Calu3 (cell line): Measurements from ENCODE around the gene S100A14. TPM values are rescaled to one million over a fixed set of nuclear protein-coding genes. Genes with fewer than 3 reads are reported as not detected.
A peak's percentile ranks its signal among the peaks of the same experiment; 100 is the strongest.

ENCODE experiments used
- BruUV-seq: library from RNA; stranded (reverse); fragments of 400-500 nt; replicated peaks from 2 replicates; lab custom pipeline; 2021; lab: Mats Ljungman, UMichigan
- CTCF ChIA-PET: fragments of 300-600 bp; sonication (Branson Sonifier 250); formaldehyde crosslinking; loops from one replicate; lab custom pipeline; 2022; ENCODE audit warnings: antibody characterized with exemption; lab: Charles Lee
- DNase-seq: peaks from one replicate; pipeline ENCODE4 v3.0.0; 2022
- H3K27ac Mint-ChIP-seq: one replicate; pipeline ENCODE4 v1.8.0; 2022; ENCODE audit warnings: mixed read lengths; ENCODE audit not compliant: unreplicated experiment
- H3K27me3 Mint-ChIP-seq: one replicate; pipeline ENCODE4 v1.8.0; 2022; ENCODE audit warnings: mixed read lengths; ENCODE audit not compliant: unreplicated experiment
- H3K36me3 Mint-ChIP-seq: one replicate; pipeline ENCODE4 v1.8.0; 2022; ENCODE audit warnings: mild to moderate bottlenecking, moderate library complexity, mixed read lengths; ENCODE audit not compliant: insufficient read depth, unreplicated experiment
- H3K4me1 Mint-ChIP-seq: one replicate; pipeline ENCODE4 v1.8.0; 2022; ENCODE audit warnings: mild to moderate bottlenecking, low read depth, mixed read lengths; ENCODE audit not compliant: unreplicated experiment
- H3K4me3 Mint-ChIP-seq: one replicate; pipeline ENCODE4 v1.8.0; 2022; ENCODE audit warnings: mild to moderate bottlenecking, low read depth, moderate library complexity, mixed read lengths; ENCODE audit not compliant: unreplicated experiment
- H3K9me3 Mint-ChIP-seq: one replicate; pipeline ENCODE4 v1.8.0; 2022; ENCODE audit warnings: low read depth, mixed read lengths; ENCODE audit not compliant: unreplicated experiment
- intact Hi-C: fragments of 100-400 bp; cut with micrococcal nuclease; formaldehyde crosslinking; loops from one replicate; pipeline ENCODE4 v1.10.0; 2022; ENCODE audit not compliant: unreplicated experiment
- total RNA-seq: library from RNA; stranded (reverse); gene quantifications from 2 replicates; pipeline ENCODE4 v1.2.3, GENCODE V29; 2022
- TF ChIP-seq, protein P1 (sequence below): fragments of 200-600 bp; IDR thresholded peaks from one replicate; pipeline ENCODE4 v1.8.0; 2022; ENCODE audit warnings: antibody characterized with exemption; ENCODE audit not compliant: unreplicated experiment

The S100A14 gene
- total RNA-seq, 1 experiment from 2014 or later: 74.6 TPM

DNA sequence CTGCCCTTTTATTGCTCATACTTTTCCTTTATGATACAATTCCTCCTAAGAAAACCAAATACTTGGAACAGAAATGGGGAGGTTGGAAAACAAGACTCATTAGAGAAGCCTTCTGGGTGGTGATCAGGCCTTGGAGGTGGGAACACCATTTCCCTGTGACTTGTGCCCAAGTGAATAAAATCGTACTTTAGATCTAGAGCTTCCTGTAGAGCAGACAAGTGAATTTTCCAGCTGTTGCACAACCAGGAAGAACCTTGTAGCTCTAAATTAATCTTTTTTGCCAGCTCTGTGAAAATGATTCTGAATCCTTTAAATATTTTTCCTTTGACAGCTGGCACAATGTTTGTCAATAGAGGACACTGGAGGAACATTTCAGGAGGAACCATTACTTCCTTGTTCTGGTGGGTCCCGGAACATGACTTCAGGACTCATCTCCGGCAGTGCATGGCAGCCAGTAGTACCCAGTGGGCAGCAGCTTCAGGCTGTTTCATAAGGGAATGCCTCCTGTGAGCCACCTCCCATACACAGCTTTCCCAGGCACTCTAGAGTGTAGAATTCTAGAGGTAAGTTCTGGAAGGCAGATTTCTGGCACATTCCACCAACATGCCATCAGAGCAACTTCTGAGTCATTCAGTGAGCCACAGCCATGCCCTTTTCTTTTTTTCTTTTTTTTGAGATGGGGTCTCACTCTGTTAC is 36.8 kb upstream of the S100A14 start:
- peaks cover 21% of the 10 kb centered on the region for H3K36me3 Mint-ChIP-seq
- no peaks in the 10 kb centered on the region for H3K27me3 Mint-ChIP-seq
- BruUV-seq: no TSS peak
- no peak for DNase-seq
- no peak overlapping the region for H3K27ac Mint-ChIP-seq
- intact Hi-C loops: no loop called here
- peaks cover 7% of the 10 kb centered on the region for H3K4me1 Mint-ChIP-seq
- H3K9me3 Mint-ChIP-seq: no peaks in the 10 kb centered on the region
- H3K4me3 Mint-ChIP-seq: no peak overlapping the region
- TF ChIP-seq, protein P1, sequence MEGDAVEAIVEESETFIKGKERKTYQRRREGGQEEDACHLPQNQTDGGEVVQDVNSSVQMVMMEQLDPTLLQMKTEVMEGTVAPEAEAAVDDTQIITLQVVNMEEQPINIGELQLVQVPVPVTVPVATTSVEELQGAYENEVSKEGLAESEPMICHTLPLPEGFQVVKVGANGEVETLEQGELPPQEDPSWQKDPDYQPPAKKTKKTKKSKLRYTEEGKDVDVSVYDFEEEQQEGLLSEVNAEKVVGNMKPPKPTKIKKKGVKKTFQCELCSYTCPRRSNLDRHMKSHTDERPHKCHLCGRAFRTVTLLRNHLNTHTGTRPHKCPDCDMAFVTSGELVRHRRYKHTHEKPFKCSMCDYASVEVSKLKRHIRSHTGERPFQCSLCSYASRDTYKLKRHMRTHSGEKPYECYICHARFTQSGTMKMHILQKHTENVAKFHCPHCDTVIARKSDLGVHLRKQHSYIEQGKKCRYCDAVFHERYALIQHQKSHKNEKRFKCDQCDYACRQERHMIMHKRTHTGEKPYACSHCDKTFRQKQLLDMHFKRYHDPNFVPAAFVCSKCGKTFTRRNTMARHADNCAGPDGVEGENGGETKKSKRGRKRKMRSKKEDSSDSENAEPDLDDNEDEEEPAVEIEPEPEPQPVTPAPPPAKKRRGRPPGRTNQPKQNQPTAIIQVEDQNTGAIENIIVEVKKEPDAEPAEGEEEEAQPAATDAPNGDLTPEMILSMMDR: no peak
- CTCF ChIA-PET: interaction anchor here (1.1 to 1.6 kb wide), 5 partner anchors 9 to 26 kb away, joined by 3 to 7 read pairs (median 4); partner anchors contain the start of genes CHTOP and S100A13

DNA sequence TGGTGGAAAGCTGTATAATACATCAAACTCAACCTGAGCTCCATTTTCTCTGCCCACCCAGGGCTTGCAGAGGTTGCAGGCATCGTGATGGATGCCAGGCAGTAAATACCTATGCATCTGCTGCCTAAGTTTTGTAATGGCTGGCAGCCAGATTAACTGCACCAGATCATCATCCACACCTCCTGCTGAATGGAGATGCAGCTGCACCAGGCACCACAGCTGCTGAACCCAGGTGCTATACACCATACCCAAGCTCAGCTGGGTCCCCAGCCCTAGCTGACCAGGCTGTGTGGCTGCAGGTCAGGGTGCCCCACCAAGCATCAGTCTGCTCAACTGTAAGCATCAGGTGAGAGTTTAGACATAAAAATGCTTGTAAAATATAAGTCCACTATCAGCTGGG is 35.6 kb upstream of the S100A14 start:
- intact Hi-C loops: no loop called here
- peaks cover 7% of the 10 kb centered on the region for H3K4me1 Mint-ChIP-seq
- TF ChIP-seq, protein P1: no peak
- no peaks in the 10 kb centered on the region for H3K9me3 Mint-ChIP-seq
- CTCF ChIA-PET: interaction anchor here (1.1 to 1.6 kb wide), 3 partner anchors 9 to 18 kb away, joined by 4 to 5 read pairs (median 4); partner anchors contain the start of gene CHTOP
- H3K27me3 Mint-ChIP-seq: no peaks in the 10 kb centered on the region
- H3K27ac Mint-ChIP-seq: no peak overlapping the region
- peaks cover 31% of the 10 kb centered on the region for H3K36me3 Mint-ChIP-seq
- BruUV-seq: no TSS peak
- DNase-seq: no peak
- H3K4me3 Mint-ChIP-seq: no peak overlapping the region

DNA sequence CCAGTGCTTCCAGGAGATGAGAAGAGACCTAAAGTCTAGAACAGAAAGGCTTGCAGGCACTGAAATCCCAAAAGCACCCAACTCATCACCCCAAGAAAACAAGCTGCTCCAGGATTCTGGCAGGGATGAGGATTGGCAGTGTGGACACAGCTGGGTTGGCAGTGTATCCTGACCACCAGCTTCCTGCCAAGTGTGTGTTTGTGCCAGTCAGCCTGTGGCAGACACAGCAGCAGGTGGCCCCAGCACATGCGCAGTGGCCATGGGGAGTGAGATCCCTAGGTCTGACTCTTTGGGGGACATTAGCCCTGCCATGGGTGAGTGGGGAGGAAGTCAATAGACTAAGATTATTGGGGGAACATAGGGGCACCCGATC is 33.7 kb upstream of the S100A14 start:
- peaks cover 49% of the 10 kb centered on the region for H3K36me3 Mint-ChIP-seq
- H3K9me3 Mint-ChIP-seq: no peaks in the 10 kb centered on the region
- no peaks in the 10 kb centered on the region for H3K27me3 Mint-ChIP-seq
- TF ChIP-seq, protein P1: no peak
- intact Hi-C loops: no loop called here
- DNase-seq: no peak
- CTCF ChIA-PET: no interaction called here
- peak overlapping the region; percentile 44 for H3K27ac Mint-ChIP-seq
- BruUV-seq: no TSS peak
- no peak overlapping the region for H3K4me3 Mint-ChIP-seq
- peaks cover 7% of the 10 kb centered on the region for H3K4me1 Mint-ChIP-seq

DNA sequence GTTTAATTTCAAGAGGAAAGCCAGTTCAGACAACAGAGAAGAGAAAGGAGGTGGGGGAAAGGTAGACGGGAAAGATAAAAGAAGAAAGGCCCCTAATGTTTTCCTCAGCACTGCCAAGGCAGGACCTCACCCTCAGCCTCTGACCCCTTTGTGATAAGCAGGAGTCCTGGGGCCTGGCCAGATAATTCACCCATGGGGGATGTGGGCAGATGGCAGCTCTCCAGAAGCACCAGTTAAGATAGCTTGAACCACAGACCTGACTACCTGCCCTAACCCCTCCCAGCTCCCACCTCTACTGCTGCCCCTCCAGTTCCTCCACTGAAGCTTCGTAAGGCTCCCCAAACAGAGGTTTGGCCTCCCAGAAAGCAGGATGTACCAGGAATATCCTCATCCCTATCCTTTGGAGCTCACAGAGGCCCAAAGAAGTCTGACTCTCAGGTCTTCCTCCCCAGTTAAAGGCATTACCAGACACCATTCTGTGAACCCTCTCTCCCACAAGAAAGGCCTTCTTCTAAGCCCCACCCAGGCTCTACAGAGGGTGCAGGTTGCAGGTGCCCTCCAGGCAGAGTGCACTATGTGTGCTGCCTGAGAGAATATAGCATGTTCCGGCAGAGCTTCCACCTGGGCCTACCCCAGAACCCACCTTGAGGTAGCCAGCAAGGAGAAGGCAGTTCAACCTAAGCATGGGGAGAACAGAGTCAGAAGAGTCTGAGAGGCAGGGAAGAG is 33.2 kb upstream of the S100A14 start:
- TF ChIP-seq, protein P1: no peak
- DNase-seq: no peak
- intact Hi-C loops: no loop called here
- BruUV-seq: TSS peak; percentile 5
- no peaks in the 10 kb centered on the region for H3K9me3 Mint-ChIP-seq
- no peak overlapping the region for H3K4me3 Mint-ChIP-seq
- H3K27me3 Mint-ChIP-seq: no peaks in the 10 kb centered on the region
- peak overlapping the region; percentile 44 for H3K27ac Mint-ChIP-seq
- peaks cover 52% of the 10 kb centered on the region for H3K36me3 Mint-ChIP-seq
- peaks cover 7% of the 10 kb centered on the region for H3K4me1 Mint-ChIP-seq
- CTCF ChIA-PET: interaction anchor here (1.0 kb wide), 1 partner anchor 15 kb away, joined by 3 read pairs; the partner anchor contains the start of gene CHTOP
